DMS79 (cell line): ENCODE results near the gene SLC15A3.

Source experiments
- DNase-seq: peaks from one replicate; lab custom pipeline; 2025; lab: John Stamatoyannopoulos, UW

Gene SLC15A3

GRCh38 chr11:60928563-60929001, 23.4 kb downstream of the SLC15A3 start:
- DNase-seq = no peak

- no peak for DNase-seq
These were observed 24.4 kb downstream of the SLC15A3 start for GRCh38 chr11:60927600-60927999.

DNA sequence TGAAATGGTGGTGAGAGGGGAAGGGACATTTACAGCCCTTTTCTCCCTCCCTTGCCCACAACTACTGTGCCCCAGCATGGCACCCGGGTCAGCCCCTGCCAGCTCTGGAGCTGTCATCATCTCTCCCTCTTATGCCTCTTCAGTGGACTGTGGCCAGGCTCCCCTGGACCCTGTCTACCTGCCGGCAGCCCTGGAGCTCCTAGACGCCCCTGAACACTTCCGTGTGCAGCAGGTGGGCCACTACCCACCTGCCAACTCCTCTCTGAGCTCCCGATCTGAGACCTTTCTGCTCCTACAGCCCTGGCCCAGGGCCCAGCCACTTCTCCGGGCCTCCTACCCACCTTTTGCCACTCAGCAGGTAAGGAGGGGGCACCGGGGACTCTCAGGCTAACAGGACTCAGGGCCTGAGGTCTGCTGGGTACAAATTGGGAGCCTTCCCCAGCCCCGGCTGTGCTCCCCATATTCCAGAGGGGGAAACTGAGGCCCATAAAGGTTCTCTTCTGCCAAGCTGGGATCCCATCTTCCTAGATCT, 24.8 kb downstream of the SLC15A3 start:
- DNase-seq = peak; percentile 49

DNA sequence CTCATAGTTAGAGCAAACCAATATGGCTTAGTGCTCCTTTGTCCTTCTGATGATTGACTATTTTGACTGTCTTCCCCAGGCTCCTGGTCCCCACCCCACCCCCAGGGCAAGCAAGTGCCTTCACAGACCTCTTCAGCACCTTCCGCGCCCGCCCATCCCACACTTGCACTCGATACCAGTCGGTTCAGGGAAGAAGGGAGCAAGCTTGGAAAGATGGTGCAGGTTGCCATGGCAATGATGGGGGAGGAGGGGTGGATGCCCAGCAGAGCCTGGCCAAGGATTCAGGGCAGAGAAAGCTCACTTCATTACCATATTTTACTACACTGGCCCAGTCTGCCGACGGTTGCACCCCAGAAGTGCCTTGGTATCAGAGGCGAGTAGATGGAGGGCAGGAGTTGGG, 25.5 kb downstream of the SLC15A3 start:
- no peak for DNase-seq

GRCh38 chr11:60925868-60926267, 26.1 kb downstream of the SLC15A3 start:
- DNase-seq = peak; percentile 7

DNA sequence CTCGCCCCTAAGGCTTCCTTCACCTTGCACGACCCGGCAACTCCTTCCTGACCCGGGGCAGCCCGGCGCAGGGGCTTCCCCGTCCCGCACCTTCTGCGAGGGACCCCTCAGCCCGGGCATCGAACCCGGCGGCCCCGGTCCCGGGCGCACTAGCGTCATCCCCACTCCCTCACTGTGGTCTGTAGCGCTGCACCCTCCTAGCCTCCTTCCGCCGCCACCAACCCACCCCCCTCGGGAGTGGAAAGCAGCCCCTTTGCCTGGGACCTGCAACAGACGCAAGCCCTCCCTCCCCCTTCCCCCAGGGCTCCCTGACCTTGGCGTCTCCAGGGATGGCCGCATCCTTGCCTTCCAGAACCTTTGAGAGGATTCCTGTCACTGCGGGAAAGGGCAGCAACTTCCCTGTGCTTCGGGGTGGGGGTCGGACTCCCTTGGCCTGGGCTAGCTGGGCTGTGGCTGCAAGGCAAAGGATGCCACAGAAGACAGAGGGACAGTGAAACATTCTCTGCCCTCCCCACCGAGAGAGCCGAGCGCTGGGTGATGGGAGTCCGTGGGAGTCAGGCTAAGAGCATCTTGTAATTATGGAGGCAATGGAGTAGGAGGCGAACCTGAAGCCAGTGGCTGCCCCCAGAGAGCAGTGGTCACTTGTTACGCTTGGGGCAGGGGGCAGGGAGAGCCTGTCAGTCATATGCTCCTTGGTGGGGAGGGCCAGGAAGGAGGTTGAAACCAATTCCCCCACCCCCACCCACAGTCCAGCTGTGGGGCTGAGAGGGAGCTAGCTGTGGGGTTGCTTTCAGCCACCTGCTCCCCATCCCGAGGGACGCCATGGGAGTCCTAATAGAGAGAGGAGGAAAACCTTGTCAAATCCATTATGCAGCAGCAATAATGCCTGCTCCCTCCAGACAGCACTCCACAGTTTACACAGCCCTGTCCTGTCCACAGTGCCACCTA, 26.8 kb downstream of the SLC15A3 start:
- no peak for DNase-seq

DNA sequence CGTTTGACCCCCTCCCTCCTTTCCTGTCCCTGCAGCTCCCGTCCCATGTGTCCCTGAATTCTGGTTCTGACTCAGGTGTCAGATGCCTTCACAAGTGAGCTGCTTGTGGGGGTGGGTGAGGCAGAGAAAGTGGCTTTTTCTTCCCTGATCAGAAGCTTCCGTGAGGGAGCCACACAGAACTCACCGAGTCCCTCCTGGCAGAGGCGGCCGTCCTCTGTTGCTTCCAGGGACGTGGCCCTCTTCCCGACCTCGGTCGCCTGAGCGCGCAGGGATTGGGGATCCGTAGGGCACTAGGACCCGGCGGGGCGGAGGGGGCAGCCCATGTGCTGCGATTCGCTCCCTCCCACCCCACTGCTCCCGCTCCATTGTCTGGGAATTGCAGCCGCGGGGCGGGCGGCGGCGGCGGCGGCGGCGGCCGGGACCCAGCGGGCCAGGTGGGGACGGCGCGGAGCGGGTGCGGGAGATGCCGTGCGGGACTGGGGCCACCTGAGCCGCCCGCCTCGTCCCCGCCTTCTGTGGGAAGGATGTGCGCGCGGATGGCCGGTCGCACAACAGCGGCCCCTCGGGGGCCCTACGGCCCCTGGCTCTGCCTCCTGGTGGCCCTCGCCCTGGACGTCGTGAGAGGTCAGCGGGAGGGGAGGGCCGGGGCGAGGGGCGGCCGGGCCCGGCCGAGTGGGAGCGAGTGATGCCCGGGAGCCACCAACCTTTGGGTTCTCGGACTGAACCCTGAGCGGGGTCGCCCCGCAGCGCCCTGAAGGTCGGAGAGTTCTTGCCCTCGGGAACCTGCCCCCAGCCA, 27.7 kb downstream of the SLC15A3 start, which contains the start of gene TMEM132A:
TMEM132A (plus strand) TSS at position 351 of the 796 bp plus-strand sequence; CDS start at position 525, 174 bp downstream.
- DNase-seq = peak; percentile 13

- DNase-seq = no peak
These were observed 28.2 kb downstream of the SLC15A3 start for GRCh38 chr11:60923800-60924109.

GRCh38 chr11:60923326-60923725, 28.6 kb downstream of the SLC15A3 start:
- no peak for DNase-seq

GRCh38 chr11:60922906-60923305, 29.1 kb downstream of the SLC15A3 start:
- DNase-seq = no peak

DNA sequence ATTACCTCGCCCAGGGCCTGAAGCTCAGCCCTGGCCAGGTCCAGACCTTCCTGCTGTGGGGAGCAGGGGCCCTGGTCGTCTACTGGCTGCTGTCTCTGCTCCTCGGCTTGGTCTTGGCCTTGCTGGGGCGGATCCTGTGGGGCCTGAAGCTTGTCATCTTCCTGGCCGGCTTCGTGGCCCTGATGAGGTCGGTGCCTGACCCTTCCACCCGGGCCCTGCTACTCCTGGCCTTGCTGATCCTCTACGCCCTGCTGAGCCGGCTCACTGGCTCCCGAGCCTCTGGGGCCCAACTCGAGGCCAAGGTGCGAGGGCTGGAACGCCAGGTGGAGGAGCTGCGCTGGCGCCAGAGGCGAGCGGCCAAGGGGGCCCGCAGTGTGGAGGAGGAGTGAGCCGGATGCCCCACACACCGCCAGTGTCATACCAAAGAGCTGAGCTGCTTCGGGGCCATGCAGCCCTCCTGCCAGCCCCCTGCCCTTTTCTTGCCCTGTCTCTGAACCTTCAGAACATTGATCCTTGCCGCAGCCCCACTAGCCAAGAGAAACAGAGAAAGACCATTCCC, 30.1 kb downstream of the SLC15A3 start:
- no peak for DNase-seq

GRCh38 chr11:60921259-60921658, 30.7 kb downstream of the SLC15A3 start:
- no peak for DNase-seq

- DNase-seq = no peak
These were observed 32.0 kb downstream of the SLC15A3 start for GRCh38 chr11:60919956-60920355.

DNA sequence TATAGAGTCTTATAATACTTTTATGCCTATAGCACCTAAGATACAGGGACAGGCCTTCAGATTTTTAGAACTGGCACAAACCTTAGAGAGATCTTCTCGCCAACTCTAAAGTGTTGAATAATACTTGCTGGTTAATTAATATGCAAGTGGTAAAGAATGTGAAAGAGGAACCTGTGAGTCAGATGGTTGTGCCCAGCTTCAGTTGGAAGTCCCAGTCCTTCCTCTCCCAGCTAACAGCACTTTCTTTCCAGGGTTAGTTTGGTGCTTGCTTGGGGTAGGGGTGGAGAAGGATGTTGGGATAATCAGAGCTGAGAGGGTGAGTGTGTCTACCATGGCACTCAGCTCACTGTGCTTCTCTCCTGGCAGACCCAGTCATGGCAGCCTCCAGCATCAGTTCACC, 32.7 kb downstream of the SLC15A3 start:
- DNase-seq = no peak

GRCh38 chr11:60918939-60919265, 33.1 kb downstream of the SLC15A3 start:
- no peak for DNase-seq

DNA sequence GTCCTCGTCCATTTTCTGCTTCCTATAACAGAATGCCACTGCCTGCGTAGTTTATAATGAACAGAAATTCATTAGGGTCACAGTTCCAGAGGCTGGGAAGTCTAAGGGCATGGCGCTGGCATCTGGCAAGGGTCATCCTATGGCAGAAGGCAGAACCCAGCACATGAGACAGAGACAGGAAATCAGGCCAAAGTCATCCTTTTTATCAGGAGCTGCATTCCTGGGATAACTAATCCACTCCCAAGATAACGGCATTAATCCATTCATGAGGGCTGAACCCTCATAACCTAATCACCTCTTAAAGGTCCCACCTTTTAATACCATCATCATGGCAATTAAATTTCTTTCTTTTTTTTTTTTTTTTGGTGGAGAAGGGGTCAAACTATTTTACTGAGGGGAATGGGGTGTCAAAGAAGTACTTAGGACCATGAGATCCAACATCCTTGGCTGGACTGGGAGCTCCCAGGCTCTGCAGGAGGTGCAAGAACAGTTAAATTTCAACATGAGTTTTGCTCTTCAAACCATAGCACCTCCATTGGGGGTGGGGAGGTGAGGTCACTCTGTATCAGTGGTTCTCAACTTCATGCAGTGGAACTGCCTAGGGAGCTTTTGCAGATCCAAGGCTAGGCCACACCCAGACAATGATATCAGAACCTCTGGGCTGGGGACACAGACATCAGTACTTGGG, 33.6 kb downstream of the SLC15A3 start:
- no peak for DNase-seq

GRCh38 chr11:60917267-60917666, 34.7 kb downstream of the SLC15A3 start:
- no peak for DNase-seq

DNA sequence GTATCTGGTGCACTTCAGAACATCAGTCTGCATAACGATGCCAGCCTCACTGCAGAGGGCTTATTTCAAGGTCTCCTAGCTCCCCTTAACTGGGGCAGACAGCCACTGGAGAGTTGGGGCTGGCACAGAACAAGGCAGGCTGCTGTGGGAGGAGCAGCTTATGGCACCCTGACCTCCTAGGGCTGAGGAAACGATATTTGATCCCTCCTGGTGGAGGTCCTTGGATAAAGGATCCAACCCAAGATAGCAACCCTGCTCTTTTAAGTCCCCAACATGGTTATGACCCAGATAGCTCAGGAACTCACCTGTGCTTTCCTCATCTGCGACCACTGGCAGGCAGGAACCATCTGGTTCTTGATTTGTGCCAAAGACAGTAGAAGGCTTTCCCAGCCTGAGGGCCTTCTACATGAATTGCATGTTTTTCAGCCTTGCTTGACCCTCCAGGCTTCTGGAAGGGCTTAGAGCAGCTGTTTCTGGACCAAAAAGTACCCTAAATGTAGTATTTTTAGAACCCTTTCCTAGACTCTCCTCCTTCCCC, 35.2 kb downstream of the SLC15A3 start:
- no peak for DNase-seq

DNA sequence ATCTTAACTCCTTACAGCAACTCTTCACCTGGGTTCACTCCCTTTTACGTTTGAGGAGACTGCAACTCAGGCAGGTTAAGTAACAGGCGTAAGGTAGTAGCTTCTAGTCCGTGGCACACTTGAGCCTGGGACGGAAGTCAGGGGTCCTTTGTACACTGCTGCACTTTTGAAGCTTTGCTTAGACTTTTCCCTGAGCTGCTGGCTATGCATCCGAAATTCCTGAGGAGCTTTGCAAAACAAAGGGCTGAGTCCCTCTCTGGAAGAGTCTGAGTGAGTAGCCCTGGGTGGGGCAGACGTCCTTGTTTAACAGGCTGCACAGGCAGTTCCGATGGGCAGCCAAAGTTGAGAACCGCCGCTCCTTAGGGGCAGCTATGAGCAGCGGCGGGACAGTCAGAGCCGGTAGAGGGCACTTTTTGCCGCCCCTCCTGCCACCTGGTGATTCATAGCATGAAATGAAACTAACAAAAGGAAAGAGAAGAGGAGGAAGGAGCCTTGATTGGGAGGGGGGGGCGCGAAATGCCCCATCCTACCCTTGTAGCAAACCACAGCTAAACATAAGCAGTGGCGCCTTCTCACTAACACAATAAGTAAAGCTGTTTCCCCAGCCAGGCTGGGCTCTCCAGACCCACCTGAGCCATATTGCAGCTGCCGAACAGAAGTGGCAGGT, 36.6 kb downstream of the SLC15A3 start:
- peak; percentile 67 for DNase-seq

DNA sequence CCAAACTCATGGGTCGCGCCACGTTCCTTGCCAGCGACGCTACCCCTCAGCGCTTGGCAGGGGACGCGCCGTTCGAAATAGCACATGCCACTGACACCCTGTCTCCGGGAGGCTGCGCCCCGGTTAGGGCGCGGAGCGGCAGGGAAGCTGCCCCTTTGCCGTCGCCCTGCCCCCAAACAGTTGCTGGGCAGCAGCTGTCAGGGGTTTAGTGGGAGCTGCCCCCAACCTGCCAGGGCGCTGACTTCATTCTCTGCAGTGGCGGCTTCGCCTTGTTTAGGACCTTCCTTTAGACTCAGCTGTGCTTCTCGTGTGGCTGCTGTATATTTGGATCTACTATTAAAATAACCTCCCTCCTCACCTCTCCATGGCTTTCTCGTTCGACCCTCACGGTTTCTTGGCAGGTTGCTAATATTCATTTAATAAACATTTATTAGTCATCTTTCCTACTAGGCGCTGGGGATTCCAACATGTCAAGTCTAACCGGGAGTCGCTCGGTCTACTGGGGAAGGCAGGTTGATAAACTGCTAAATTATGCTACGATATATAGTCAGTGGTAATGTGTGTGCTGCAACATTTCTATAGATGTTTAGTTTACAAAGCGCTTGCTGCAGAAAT, 37.2 kb downstream of the SLC15A3 start:
- DNase-seq = no peak
